ENCODE results near the gene MYO1F.

Gene MYO1F

DNA sequence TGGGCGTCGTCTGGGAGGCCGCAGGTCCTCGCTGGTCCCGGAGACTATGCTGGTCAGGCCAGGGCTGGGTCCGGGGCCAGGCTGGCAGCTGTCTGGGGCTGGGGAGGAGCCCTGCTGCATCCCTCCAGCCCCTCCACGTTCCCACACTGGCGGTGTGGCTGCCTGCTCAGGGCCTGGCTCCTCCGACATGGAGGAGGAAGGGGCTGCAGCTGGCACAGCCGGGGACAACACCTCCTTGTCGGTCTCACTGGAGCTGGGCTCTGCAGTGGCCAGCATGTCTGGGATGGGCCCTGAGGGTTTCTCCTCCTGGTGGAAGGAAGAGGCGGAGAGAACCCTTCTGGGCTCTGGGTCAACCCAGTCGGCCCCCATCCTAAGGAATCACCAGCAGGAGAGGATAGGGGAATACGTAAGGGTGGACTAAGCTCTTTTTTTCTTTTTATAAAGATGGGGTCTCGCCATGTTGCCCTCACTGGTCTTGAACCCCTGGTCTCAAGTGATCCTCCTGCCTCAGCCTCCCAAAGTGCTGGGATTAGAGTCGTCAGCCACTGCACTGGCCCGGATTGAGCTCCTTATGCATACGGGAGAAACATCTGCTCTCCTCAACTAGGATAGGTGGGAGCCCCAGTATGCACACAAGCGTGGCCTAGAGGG is 64.1 kb downstream of the MYO1F start:
- Histone ChIP-seq H3K9ac (peak overlapping the region; percentile 99), H3K36me3 (peaks cover 33% of the 10 kb centered on the region), H4K20me1 (no peaks in the 10 kb centered on the region)

DNA sequence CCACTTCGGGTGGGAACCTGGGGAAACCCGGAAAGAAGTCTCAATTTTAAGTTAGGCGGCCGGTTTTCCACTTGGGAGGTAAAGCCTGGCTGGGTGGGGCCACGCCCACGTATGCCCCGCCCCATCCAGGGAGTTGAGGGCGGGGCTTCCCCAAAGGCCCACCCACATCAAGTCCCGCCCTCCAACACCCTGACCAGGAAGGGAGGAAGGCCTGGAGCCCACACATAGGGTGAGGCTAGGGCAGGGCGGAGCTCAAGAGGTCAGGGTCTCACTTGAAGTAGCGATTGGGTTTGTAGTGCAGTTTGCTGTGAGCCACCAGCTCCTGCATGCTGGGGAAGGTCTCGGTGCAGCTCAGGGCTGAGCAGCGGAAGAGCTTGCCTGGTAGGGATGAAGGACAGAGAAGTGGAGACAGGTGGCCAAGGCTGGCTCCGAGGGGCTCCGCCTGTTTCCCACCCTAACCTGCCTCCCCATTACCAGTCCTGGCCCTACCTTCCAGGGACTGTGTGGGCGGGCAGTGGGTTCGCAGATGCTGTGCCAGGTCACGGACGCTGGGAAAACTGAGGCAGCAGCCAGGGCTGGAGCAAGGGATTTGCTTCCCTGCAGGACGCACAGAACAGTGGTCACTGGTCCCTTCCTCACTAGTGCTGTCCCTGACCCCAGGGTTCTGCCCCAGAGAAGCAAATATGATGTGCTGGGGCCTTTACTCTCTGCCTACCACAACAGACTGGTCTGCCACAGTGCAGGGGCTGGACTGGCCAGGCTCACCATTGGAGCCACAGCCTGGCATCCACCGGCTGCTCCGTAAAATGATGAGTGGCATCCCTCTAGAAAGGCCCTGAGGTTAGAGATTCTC is 64.9 kb downstream of the MYO1F start:
- peaks cover 34% of the 10 kb centered on the region for H3K36me3 ChIP-seq
- no peaks in the 10 kb centered on the region for H3K9me3 ChIP-seq
- peak overlapping the region; percentile 99; the same call in 1 of the 2 replicates for H3K9ac ChIP-seq
- peak overlapping the region; percentile 87 for H3K4me2 ChIP-seq
- H4K20me1 ChIP-seq = no peaks in the 10 kb centered on the region
- H3K27ac ChIP-seq = peak overlapping the region; percentile 99
- no peak for TF ChIP-seq Cebpa-rat (IDR thresholded peaks at IDR 0.05)
- peaks cover 22% of the 10 kb centered on the region for H3K4me1 ChIP-seq
- no peaks in the 10 kb centered on the region for H3K27me3 ChIP-seq
- H3K4me3 ChIP-seq = no peak overlapping the region; the same call in 1 of the 2 replicates

More for the DNA sequence above, 64.1 kb downstream of the MYO1F start:
- Histone ChIP-seq H3K4me3 (peak overlapping the region; percentile 83), H3K4me2 (peak overlapping the region; percentile 87), H3K4me1 (peaks cover 29% of the 10 kb centered on the region), H3K9me3 (no peaks in the 10 kb centered on the region), H3K27me3 (no peaks in the 10 kb centered on the region), H3K27ac (peak overlapping the region; percentile 99)
- no peak for TF ChIP-seq Cebpa-rat (IDR thresholded peaks at IDR 0.05)

DNA sequence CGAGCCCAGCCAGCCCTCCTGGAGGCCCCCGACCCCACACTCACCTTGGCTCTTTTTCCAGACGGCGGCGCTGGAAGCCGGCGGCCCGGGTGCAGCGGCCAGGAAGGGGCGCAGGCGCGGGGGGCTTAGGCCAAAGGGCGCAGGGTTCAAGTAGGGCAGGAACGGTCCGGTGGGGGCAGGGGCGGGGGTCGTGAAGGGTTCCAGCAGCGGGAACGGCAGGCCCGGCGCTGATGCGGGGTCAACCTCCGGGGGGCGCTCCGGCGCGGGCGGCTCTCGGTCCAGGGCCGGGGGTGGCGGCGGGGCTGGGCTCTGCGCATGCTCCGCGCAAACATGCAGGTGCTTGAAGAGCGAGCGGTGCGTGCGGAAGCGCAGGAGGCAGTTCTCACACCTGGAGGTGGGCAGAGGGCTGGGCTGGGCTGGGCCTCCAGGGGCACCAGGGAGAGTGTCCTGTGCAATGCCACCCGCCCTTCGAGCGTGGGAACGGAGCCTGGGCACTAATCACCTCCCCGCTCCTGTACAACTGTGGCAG is 65.6 kb downstream of the MYO1F start:
- Histone ChIP-seq H4K20me1 (no peaks in the 10 kb centered on the region), H3K9me3 (no peaks in the 10 kb centered on the region), H3K27me3 (no peaks in the 10 kb centered on the region), H3K4me2 (no peak overlapping the region), H3K36me3 (peaks cover 39% of the 10 kb centered on the region), H3K27ac (no peak overlapping the region), H3K4me1 (peaks cover 23% of the 10 kb centered on the region), H3K4me3 (no peak overlapping the region), H3K9ac (no peak overlapping the region)
- TF ChIP-seq Cebpa-rat (IDR thresholded peaks at IDR 0.05) = no peak

DNA sequence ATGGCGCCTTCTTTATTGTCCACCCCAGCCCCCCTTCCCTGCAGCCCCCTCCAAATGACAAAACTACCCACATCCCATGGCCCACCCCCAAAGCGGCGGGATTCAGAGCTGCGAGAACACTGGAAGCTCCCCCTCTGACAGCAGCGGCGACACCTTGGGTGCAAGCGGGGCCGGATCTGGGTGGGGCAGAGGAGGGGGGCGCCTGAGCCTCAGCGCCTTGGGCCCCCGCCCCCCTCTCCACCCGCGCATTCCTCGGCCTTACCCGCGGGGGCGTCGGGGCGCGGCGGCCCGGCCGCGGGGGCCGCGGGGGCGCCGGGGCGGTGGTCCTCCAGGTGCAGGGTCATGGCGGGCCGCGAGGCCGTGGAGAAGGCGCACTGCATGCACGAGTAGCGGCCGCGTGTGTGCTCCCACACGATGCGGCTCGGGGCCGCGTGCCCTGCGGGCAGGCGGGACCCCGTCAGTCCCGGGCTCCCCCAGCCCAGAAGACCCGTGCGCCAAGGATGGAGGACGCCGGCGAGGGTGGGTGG is 66.6 kb downstream of the MYO1F start:
- Histone ChIP-seq H3K9me3 (no peaks in the 10 kb centered on the region), H3K9ac (no peak overlapping the region), H3K27ac (no peak overlapping the region), H3K36me3 (peaks cover 39% of the 10 kb centered on the region), H3K27me3 (no peaks in the 10 kb centered on the region), H3K4me2 (no peak overlapping the region), H3K4me3 (no peak overlapping the region), H3K4me1 (peaks cover 29% of the 10 kb centered on the region), H4K20me1 (no peaks in the 10 kb centered on the region)
- no peak for TF ChIP-seq Cebpa-rat (IDR thresholded peaks at IDR 0.05)

DNA sequence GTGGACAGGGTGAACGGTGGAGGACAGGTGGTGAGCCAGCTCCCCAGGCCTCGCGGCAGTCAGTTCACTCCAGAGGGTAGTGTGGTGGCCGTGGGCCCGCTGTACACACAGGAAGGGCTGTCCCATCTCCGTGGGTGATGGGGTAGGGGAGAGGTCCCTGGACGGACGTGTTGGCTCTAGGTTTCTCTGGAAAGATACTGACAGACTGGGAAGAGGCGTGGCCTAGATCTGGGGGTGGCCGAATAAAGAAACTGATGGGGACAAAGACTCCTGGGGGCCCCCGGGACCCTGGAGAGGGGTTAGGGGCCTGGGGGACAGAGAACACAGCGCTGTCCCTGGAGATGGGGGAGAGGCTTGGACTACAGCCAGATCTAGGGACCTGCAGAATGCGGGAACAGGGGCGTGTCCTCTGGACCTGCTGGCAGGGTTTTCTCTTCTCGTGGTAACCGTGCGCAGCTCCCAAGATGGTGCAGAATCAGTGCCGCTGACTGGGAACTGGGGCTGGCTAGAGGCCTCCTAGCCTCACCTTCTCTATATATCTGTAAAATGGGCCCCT is 70.8 kb downstream of the MYO1F start:
- no peaks in the 10 kb centered on the region for H4K20me1 ChIP-seq
- peaks cover 30% of the 10 kb centered on the region for H3K36me3 ChIP-seq
- peak overlapping the region; percentile 85 for H3K27ac ChIP-seq
- peaks cover 46% of the 10 kb centered on the region for H3K4me1 ChIP-seq
- TF ChIP-seq Cebpa-rat (IDR thresholded peaks at IDR 0.05) = no peak
- H3K9ac ChIP-seq = peak overlapping the region; percentile 80; the same call in 1 of the 2 replicates
- no peaks in the 10 kb centered on the region for H3K27me3 ChIP-seq
- peak overlapping the region; percentile 92 for H3K4me2 ChIP-seq
- peak overlapping the region; percentile 72 for H3K4me3 ChIP-seq
- no peaks in the 10 kb centered on the region for H3K9me3 ChIP-seq

DNA sequence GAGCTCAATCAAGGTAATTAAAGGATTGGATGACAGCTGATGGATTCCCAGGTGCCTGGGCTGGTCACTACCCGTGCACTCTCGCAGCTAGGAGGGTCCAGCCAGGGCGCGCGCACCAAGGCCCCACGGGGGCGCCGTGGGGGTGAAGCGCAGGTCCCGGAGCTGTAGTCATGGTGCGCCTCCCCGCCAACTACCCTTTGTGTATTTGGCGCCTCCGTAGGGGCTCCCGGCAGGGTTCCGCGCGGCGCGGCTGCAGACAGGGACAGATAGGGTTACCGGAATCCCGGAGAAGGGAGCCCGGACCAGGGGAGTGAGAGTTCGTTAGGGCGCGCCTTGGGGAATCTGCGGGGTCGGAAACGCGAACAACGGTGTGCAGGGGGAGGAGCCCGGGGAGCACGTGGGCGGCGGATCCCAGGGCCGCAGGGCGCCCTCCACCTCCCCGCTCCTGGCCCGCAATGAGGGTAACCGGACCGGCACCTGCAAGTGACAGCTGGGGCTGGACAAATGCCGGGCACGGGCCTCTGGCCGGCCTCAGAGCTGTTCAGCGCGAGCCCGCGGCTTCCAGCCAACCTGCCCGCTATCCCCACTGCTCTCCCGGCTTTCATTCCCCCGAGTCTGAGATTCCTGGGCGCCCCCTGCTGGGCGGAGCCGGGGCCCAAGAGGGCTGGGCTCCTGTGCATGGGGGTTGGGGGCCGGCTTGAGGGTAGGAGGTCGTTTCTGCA is 71.4 kb downstream of the MYO1F start:
- Histone ChIP-seq H3K9ac (peak overlapping the region; percentile 80), H3K4me3 (peak overlapping the region; percentile 72), H3K9me3 (no peaks in the 10 kb centered on the region), H3K4me1 (peaks cover 48% of the 10 kb centered on the region), H3K27ac (peak overlapping the region; percentile 85), H3K27me3 (no peaks in the 10 kb centered on the region), H3K36me3 (peaks cover 24% of the 10 kb centered on the region), H4K20me1 (no peaks in the 10 kb centered on the region), H3K4me2 (peak overlapping the region; percentile 92)
- no peak for TF ChIP-seq Cebpa-rat (IDR thresholded peaks at IDR 0.05)

DNA sequence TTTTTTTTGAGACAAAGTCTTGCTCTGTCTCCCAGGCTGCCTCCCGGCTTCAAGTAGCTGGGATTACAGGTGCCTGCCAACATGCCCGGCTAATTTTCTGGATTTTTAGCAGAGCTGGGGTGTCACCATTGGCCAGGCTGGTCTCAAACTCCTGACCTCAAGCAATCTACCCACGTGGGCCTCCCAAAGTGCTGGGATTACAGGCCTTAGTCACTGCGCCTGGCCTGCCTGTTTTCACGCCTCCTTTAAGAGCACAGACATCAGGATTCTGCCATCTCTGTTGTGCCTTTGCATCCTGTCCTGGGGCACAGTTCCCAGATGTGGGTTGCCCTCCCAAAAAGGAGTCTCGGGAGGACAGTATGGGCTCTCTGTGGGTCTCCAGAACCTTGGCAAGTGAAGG is 72.3 kb downstream of the MYO1F start:
- H3K9ac ChIP-seq = no peak overlapping the region
- H3K4me3 ChIP-seq = no peak overlapping the region
- H3K27ac ChIP-seq = no peak overlapping the region
- H3K4me1 ChIP-seq = peaks cover 56% of the 10 kb centered on the region
- H3K27me3 ChIP-seq = no peaks in the 10 kb centered on the region
- peaks cover 15% of the 10 kb centered on the region; the same call in 1 of the 2 replicates for H3K36me3 ChIP-seq
- H3K9me3 ChIP-seq = no peaks in the 10 kb centered on the region
- no peak for TF ChIP-seq Cebpa-rat (IDR thresholded peaks at IDR 0.05)
- H4K20me1 ChIP-seq = no peaks in the 10 kb centered on the region
- peak overlapping the region; percentile 92 for H3K4me2 ChIP-seq

DNA sequence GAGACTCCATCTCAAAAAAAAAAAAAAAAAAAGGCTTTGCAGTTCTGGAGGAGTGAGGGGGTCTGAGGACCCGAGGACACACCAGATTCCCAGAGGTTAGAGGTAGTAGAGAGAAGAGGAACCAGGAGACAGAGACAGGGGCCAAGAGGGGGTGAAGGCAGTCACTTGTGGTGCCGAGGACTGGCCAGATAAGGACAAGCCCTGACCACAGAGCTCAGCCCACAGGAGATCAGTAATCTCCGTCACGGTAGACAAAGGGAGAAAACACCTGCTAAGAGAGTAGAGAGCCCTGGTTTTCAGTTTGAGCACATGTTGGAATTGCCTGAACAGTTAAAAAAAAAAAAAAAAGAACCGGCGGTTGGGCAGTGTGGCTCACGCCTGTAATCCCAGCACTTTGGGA is 73.1 kb downstream of the MYO1F start:
- H3K27me3 ChIP-seq = no peaks in the 10 kb centered on the region
- no peak overlapping the region for H3K4me3 ChIP-seq
- H3K9me3 ChIP-seq = no peaks in the 10 kb centered on the region
- H3K9ac ChIP-seq = no peak overlapping the region
- H4K20me1 ChIP-seq = no peaks in the 10 kb centered on the region
- peaks cover 56% of the 10 kb centered on the region for H3K4me1 ChIP-seq
- no peak for TF ChIP-seq Cebpa-rat (IDR thresholded peaks at IDR 0.05)
- H3K36me3 ChIP-seq = peaks cover 9% of the 10 kb centered on the region; the same call in 1 of the 2 replicates
- H3K27ac ChIP-seq = no peak overlapping the region
- H3K4me2 ChIP-seq = no peak overlapping the region

DNA sequence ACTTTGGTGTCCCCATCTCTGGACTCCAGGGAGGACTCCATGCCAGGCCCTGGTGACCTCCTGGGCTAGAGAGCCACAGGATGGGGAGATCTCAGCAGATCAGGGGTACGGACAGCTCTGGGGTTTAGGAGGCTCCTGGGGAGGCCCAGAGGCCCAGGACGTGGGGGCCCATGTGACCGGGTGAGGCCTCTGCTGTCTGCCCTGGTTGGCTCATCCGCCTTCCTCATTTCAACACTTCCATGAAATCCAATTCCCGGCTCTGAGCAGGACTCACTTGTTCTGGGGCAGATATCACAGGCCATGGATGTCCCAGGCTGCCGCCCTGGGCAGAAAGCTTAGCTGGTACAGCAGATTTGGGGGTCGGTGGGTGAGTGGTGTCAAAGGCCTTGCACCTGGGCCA is 73.7 kb downstream of the MYO1F start:
- H3K4me1 ChIP-seq = peaks cover 56% of the 10 kb centered on the region
- H3K36me3 ChIP-seq = 0 out of 2 replicates have a peak, but pooled peaks cover 6% of the 10 kb centered on the region
- H3K27me3 ChIP-seq = no peaks in the 10 kb centered on the region
- TF ChIP-seq Cebpa-rat (IDR thresholded peaks at IDR 0.05) = no peak
- no peak overlapping the region for H3K9ac ChIP-seq
- H3K27ac ChIP-seq = 0 out of 2 replicates have a peak overlapping the region, but pooled peaks have one; percentile 12
- H3K4me2 ChIP-seq = peak overlapping the region; percentile 76
- no peak overlapping the region for H3K4me3 ChIP-seq
- no peaks in the 10 kb centered on the region for H3K9me3 ChIP-seq
- H4K20me1 ChIP-seq = no peaks in the 10 kb centered on the region

Measured in BLaER1 (cell line).